HG02571 (cell line): ENCODE measurements around the gene RAP2A.
A peak's percentile ranks its signal among the peaks of the same experiment; 100 is the strongest.

Experiments used
- ATAC-seq: cut with Tn5 transposase; IDR thresholded peaks from one replicate; pipeline ENCODE4 v1.9.1; 2021; ENCODE audit warnings: mild to moderate bottlenecking, moderate library complexity; ENCODE audit not compliant: unreplicated experiment

Gene RAP2A

DNA sequence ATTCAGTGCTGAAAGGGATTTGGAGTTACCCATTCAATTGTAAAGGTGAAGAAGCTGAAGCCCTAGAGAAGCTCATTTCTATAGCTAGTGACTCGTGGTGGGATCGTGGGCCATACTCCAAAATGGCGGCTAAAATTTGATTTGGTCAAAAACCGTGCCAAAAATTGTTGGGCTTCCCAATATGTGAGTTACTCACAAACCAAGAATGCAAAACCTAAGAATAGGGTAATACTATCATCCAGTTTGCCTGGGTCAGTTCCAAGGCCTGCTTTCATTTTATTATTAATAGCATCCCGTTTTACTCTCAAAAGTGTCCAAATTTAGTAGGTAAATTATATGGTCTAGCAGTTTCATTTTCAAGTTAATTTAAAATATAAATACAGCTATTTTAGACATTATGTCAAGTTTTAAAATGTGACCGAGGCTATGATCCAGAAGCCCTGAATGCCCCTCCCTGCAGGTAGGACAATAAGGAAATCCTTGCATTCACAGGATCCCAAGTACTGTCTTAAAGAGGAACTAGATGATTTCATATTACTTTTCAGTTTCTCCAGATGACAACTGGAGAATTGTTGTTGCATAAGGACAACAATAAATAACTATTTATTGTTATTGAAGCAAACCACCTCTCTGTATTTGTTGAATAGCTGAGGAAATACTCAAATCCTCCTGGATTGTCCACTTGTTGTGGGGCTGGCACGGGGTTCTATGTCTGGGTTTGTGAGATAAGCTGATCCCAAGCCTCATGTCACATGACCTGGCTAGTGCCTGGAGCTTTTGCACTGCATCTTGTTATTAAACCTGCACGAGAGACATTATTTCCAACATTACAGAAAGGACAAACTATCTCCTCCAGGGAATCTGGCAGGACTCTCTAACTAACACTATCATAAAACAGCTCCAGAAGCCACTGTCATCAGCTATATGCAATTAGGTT, 11.6 kb upstream of the RAP2A start:
- no peak for ATAC-seq

GRCh38 chr13:97423300-97424045, 10.5 kb upstream of the RAP2A start:
- no peak for ATAC-seq

DNA sequence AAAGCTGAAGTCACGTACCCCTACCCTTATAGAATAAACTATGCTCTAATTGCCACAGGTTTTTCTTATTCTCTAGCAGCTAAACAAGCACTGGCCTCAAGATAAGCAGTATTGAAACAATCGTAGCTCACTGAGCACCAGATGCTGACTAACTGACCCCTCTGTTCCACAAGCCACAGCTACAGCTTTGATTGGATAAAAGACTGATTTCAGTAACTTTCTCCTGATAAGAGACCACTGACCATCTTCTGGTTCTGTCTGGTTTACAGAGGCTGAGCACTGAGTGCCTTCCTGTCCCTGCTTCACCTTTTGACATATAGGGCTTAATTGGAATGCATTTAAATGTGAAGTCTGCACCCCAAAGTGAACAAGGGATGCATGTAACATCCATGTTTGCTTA, 8.4 kb upstream of the RAP2A start:
- ATAC-seq = no peak

DNA sequence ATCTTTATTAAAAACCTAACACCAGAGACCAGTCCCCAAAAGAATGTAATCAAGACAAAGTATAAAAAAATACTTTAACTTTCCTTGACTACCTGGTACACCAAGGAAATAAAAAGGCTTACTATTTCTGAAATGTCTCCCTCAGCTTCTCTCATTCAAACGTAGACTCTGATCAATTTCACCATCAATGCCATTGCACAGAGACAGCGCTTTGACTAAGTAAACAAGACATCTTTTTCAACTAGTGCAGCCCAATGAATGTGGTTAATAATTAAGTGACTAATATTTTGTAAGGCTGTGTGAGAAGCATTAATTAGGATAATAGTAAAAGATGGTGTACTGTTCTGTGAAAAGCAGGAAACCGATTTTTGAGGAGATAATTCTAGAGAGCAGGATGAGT, 7.3 kb upstream of the RAP2A start:
- no peak for ATAC-seq

GRCh38 chr13:97429681-97430081, 4.3 kb upstream of the RAP2A start:
- ATAC-seq = no peak

- ATAC-seq = no peak
Observed at GRCh38 chr13:97430296-97430695, 3.7 kb upstream of the RAP2A start.

DNA sequence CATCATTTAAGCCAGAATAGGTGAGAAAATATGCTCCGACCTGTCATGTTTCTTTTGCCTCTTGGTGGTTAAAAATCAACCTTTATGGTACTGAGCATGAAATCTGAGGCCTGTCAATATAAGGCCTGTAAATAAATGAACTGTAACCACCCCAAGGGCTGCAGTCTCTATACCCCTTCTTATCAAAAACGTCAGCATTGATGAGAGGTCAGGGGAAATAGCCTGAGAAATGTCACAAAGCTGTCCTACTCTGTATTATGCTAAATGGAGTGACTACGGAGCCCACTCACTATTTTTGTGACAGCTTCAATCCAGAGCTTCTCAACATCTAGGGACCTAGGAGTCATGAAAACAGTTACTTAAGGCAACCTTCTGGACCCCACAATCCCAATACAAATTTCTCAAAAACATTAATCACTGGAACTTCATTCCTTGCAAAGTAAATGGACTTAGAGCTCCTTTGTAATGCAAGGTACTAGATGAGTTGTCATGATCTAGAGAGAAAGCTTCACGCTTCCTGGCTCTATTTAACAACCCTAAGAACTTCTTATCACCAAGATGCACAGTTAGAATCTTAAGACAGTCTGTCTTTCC, 2.7 kb upstream of the RAP2A start:
- ATAC-seq = no peak

- no peak for ATAC-seq
Observed at GRCh38 chr13:97432232-97432916, 1.6 kb upstream of the RAP2A start.

DNA sequence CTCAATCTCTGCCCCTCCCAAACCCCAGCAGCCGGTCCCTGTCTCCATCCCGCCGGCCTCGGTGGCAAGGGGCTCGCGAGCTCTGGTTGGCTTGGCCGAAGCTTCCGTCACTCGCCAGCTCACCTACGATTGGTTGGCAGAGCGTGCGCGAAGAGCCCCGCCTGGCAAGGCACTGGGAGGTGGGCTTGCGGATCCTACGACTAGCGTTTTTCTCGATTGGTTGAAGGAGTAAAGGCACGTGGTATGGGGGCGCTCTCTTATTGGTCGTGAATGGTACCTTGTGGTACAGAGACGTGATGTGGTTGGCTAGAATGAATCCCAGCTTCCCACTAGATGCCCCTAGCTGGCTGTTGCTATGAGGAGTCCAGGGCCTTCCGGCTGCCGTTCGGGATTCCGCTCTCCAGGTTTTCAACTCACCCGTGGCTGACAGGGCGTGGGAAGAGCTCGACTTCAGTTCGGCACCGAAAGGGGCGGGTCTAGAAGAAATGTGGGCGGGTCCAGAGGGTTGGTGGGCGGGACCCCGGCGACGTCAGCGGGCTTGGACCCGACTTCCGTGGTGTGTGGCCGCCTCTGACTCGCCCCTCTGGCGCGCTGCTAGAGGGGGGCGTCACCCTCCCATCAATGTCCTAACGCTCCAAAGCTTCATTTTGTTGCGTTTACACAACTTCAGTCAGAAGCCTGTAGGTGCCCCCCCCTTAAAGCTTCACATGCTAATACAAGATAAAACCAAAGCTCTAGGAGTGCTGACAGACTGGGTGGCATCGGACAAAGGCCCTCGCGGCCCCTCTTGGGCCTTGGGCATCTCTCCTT, 847 bp upstream of the RAP2A start:
- peak; percentile 79 for ATAC-seq

DNA sequence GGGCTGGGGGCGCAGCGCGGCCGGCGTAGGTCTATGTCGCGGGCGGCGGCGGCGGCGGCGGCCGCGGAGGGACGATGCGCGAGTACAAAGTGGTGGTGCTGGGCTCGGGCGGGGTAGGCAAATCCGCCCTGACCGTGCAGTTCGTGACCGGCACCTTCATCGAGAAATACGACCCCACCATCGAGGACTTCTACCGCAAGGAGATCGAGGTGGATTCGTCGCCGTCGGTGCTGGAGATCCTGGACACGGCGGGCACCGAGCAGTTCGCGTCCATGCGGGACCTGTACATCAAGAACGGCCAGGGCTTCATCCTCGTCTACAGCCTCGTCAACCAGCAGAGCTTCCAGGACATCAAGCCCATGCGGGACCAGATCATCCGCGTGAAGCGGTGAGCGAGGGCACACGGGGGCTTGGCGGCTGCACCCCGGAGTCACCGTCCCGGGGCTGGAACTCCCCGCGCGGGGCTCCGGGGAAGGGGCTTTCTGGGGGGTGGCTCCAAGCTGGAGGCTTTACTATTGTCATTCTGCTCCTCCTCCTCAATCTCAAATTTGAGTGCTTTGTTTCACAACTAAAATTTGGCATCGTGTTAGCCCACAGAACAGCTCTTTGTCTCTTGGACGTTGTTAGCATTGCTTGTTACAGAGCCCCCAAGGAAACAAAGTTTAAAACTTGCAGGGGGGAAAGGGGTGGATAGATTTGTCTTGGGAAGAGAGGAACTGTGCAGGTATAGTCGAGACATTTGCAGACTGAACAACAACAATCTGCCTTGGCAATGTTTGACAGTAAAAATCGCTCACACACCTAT, 630 bp downstream of the RAP2A start:
- ATAC-seq = no peak

DNA sequence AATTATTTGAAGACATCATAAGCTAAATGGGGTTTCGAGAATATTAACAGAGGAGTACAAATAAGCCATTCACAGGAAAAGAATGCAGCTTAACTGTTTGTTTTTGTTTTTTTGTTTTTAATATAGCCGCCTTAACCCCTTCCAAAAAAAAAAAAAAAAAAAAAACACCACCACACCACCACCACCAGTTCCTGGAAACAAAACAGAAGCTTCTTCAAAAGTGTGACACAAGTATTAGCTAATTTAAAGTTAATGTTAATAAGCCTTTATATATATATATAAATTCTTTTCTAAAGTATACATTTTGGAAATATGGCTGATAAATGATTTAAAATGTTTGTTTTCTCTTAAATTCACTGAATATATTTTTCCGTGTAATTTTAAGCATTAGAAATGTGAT, 1.4 kb downstream of the RAP2A start:
- no peak for ATAC-seq

- no peak for ATAC-seq
Observed at GRCh38 chr13:97435794-97436193, 1.8 kb downstream of the RAP2A start.

- ATAC-seq = no peak
Observed at GRCh38 chr13:97436845-97437244, 2.9 kb downstream of the RAP2A start.

DNA sequence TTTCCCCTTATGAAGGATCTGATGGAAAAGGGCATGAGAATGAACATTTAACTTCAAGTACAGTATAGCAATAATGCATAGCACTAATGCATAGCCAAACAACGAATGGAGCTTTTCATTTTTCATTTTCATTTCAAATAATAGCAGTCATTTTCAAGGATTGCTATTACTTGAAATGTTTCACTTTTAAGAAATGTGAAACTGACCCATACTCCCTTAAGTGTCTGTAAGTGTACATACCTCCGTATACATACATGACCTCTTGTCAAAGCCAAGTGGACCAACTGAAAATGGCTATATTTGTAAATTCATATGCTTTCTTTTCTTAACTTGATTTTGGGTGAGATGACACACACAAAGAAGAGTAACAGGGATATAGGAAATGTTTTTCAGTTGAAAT, 3.8 kb downstream of the RAP2A start:
- no peak for ATAC-seq

DNA sequence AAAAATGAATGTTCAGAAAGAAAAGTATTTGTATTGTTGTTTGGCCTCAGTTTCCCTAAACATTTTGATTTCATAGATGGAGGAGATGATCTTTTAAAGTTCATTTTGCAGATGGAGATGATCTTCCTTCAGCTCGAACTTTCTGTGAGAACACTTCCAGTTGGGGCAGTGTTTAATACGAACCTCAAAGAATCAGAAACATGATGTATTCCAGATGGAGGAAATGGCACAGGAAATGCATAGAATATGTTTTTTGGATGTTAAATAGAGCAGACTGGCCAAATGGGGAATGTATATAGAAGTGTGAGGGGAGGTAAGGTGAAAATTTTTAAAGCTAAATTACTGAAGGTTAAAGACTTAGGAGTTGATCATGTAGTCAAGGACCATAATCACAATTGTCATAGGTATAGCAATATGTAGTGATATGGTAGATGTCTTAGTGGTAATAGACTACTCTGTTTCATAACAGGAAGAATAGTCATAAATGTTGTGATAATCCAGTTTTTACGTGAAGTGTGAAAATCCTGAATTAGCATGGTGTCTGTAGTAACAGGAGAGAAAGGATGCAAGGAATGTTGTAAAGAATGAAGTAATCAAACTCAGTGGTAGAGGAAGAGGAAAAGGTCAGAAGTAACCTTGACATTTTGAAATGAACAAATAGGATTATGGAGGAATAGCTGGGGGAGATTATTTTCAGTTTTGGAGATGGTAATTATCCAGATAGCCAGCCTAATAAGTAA, 5.1 kb downstream of the RAP2A start:
- no peak for ATAC-seq

DNA sequence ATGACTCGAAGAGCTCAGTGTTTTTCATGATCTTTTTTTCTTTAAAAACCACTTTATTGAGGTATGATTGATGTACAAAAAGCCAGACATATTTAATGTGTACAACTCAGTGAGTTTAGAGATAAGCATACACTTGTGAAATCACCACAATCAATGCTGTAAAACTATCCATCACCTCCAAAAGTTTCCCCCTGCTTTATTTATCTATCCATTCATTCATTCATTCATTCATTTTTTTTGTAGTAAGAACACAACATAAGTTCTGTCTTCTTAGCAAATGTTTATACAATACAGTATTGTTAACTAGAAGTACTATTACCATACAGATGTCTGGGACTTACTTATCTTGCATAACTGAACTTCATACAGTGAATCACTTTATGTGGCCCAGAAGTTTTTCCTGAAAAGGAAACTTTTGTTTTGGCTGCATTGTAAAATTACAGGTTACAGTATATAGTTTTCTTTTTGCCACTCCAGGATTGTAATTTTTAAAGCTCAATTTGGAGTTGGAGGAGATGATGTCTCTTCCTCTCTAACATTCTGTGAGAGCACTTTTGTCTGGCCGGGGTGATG, 6.7 kb downstream of the RAP2A start:
- no peak for ATAC-seq

- peak; percentile 63 for ATAC-seq
Observed at GRCh38 chr13:97441368-97441767, 7.4 kb downstream of the RAP2A start.

GRCh38 chr13:97445522-97446187, 11.7 kb downstream of the RAP2A start:
- no peak for ATAC-seq
